Coronary artery (tissue), 2 donors: ENCODE measurements around the gene ZNF780B.

Experiments
- DNase-seq: peaks from one replicate; pipeline ENCODE4 v3.0.0-alpha.2; 2017; ENCODE audit warnings: low spot score
- H3K27ac ChIP-seq, 2 donors: fragments of 200-600 bp; sonication (generic); one replicate each; pipeline ENCODE4 v1.5.1; 2016 to 2019
- H3K4me3 ChIP-seq: fragments of 200-600 bp; sonication (generic); 2 replicates; pipeline ENCODE4 v1.5.1; 2016; ENCODE audit warnings: mild to moderate bottlenecking, moderate library complexity
- TF ChIP-seq, protein P1 (sequence below): fragments of 200-600 bp; sonication (generic); IDR thresholded peaks from one replicate; pipeline ENCODE4 v1.5.1; 2019; ENCODE audit warnings: antibody characterized with exemption

ZNF780B gene

DNA sequence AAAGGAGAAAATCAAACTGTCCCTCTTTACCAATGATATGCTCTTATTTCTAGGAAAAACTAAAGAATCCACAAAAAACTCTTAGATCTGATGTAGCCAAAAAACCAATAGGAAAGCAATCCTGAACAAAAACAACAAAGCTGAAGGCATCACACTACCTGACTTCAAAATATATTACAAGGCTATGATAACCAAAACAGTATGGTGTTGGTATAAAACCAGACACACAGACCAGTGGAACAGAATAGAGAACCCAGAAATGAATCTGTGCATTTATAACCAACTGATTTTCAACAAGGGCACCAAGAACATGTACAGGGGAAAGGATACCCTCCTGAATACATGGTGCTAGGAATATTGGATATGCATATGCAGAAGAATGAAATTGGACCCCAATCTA is 68.9 kb downstream of the ZNF780B start:
- Histone ChIP-seq H3K4me3 (no peak overlapping the region), H3K27ac (no peak overlapping the region)
- no peak for DNase-seq
- TF ChIP-seq, protein P1, sequence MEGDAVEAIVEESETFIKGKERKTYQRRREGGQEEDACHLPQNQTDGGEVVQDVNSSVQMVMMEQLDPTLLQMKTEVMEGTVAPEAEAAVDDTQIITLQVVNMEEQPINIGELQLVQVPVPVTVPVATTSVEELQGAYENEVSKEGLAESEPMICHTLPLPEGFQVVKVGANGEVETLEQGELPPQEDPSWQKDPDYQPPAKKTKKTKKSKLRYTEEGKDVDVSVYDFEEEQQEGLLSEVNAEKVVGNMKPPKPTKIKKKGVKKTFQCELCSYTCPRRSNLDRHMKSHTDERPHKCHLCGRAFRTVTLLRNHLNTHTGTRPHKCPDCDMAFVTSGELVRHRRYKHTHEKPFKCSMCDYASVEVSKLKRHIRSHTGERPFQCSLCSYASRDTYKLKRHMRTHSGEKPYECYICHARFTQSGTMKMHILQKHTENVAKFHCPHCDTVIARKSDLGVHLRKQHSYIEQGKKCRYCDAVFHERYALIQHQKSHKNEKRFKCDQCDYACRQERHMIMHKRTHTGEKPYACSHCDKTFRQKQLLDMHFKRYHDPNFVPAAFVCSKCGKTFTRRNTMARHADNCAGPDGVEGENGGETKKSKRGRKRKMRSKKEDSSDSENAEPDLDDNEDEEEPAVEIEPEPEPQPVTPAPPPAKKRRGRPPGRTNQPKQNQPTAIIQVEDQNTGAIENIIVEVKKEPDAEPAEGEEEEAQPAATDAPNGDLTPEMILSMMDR: no peak

DNA sequence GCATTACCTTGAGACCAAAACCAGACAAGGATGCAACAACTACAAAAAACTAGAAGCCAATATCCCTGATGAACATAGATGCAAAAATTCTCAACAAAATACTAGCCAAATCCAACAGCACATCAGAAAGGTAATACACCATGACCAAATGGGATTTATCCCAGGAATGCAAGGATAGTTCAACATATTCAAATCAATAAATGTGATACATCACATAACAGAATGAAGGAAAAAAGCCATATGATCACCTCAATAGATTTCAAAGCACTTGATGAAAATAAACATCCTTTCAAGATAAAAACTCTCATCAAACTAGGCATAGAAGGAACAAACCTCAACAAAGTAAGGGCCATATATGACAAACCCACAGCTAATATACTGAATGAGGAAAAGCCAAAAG is 69.4 kb downstream of the ZNF780B start:
- TF ChIP-seq, protein P1: no peak
- Histone ChIP-seq H3K4me3 (no peak overlapping the region), H3K27ac (no peak overlapping the region)
- no peak for DNase-seq

DNA sequence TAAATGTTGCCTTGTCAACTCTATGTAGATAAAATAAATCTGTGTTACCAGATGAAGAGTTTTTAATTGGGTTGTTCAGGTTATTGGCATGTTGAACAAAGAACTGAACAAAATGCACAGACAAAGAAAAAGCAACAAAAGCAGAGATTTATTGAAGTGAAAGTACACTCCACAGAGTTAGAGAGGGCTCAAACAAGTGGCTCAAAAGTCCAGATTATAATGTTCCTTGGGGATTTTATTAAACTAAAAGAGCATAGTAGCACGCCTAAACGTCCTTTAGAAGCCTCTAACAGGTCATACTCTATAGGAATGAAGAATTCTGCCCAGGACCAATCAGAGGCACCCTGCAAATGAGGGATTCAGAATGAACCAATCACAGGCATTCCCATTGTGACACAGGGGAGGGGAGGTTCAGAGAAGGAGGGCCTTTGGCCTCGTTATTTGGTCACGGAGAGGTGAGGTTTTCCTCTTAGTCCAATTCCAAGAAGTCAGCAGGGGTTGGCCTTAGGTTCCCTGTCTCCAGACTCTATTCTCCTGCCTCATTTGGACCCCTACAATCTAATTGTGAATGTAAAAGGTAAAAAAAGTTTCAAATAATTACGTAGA is 72.2 kb downstream of the ZNF780B start:
- Histone ChIP-seq H3K4me3 (no peak overlapping the region), H3K27ac (no peak overlapping the region)
- TF ChIP-seq, protein P1: no peak
- DNase-seq: no peak

GRCh38 chr19:39982883-39983282 is 73.1 kb downstream of the ZNF780B start:
- Histone ChIP-seq H3K4me3 (no peak overlapping the region), H3K27ac (no peak overlapping the region)
- TF ChIP-seq, protein P1: no peak
- no peak for DNase-seq
